HEK293 (cell line): Measurements from ENCODE around the gene KRT13.

Experiments
- CTCF ChIA-PET: fragments of 350-600 bp; formaldehyde crosslinking; extraction: SDS; loops from one replicate; lab custom pipeline; 2021; ENCODE audit warnings: antibody characterized with exemption; lab: Yijun Ruan, JAX
- POLR2A ChIA-PET: fragments of 300-600 bp; formaldehyde crosslinking; extraction: SDS; loops from one replicate; lab custom pipeline; 2020; ENCODE audit warnings: antibody characterized with exemption, inconsistent platforms; lab: Yijun Ruan, JAX
- H3K27ac ChIP-seq: fragments of 200-500 bp; sonication (Bioruptor generic); 2 replicates; pipeline ENCODE4 v1.5.1; 2014; ENCODE audit warnings: low read depth, low read length, control low read depth, inconsistent platforms; ENCODE audit errors: extremely low read depth
- H3K36me3 ChIP-seq, 2 experiments: fragments of 200-500 bp in 1 of 2; sonication (Bioruptor generic) in 1 of 2; 1 replicate in 1 of 2; 2 replicates in 1 of 2; pipeline ENCODE4 v1.5.1; 2014 to 2017; ENCODE audit warnings: inconsistent platforms in 2 of 2, low read length in 2 of 2; ENCODE audit not compliant: control insufficient read depth in 2 of 2, insufficient read depth in 1 of 2
- H3K4me1 ChIP-seq: fragments of 200-500 bp; sonication (Bioruptor generic); 2 replicates; pipeline ENCODE4 v1.5.1; 2014; ENCODE audit warnings: mild to moderate bottlenecking, low read length, inconsistent platforms; ENCODE audit not compliant: control insufficient read depth, insufficient read depth
- H3K4me3 ChIP-seq: 2 replicates; pipeline ENCODE4 v1.5.1; 2011; ENCODE audit warnings: low read depth, mild to moderate bottlenecking, control low read depth, low read length, moderate library complexity
- H3K9me3 ChIP-seq: fragments of 200-500 bp; sonication (Bioruptor generic); 2 replicates; pipeline ENCODE4 v1.5.1; 2014; ENCODE audit warnings: low read depth, low read length, inconsistent platforms; ENCODE audit not compliant: control insufficient read depth, insufficient read depth
- GLI2 ChIP-seq: fragments of 450-650 bp; formaldehyde crosslinking; IDR thresholded peaks from 2 replicates; pipeline ENCODE4; 2017; ENCODE audit warnings: missing biosample characterization, missing genetic modification characterization, low read depth, borderline replicate concordance
- GLIS1 ChIP-seq: fragments of 450-650 bp; formaldehyde crosslinking; IDR thresholded peaks from 2 replicates; pipeline ENCODE4 v1.5.1; 2016; ENCODE audit warnings: missing biosample characterization, missing genetic modification characterization
- HOXD13 ChIP-seq: sonication (generic); formaldehyde crosslinking; IDR thresholded peaks from 2 replicates; pipeline ENCODE4 v1.8.0; 2022; ENCODE audit warnings: missing genetic modification reagents, borderline replicate concordance
- MEIS1 ChIP-seq: sonication (generic); formaldehyde crosslinking; IDR thresholded peaks from 2 replicates; pipeline ENCODE4 v1.8.1; 2022; ENCODE audit warnings: missing genetic modification reagents, mild to moderate bottlenecking, borderline replicate concordance
- WT1 ChIP-seq: fragments of 450-650 bp; formaldehyde crosslinking; IDR thresholded peaks from 2 replicates; pipeline ENCODE4 v1.5.1; 2016; ENCODE audit warnings: missing biosample characterization, missing genetic modification characterization
- ZIC2 ChIP-seq: fragments of 450-650 bp; formaldehyde crosslinking; IDR thresholded peaks from 2 replicates; pipeline ENCODE4 v1.5.1; 2016; ENCODE audit warnings: missing biosample characterization, missing genetic modification characterization
- ZNF10 ChIP-seq: fragments of 450-650 bp; formaldehyde crosslinking; IDR thresholded peaks from 2 replicates; pipeline ENCODE4 v1.5.1; 2017; ENCODE audit warnings: missing biosample characterization, missing genetic modification characterization
- ZNF114 ChIP-seq: fragments of 450-650 bp; formaldehyde crosslinking; IDR thresholded peaks from 2 replicates; pipeline ENCODE4 v1.5.0; 2017; ENCODE audit warnings: missing biosample characterization, missing genetic modification characterization
- ZNF274 ChIP-seq, 2 experiments: fragments of 200-500 bp in 1 of 2; fragments of 450-650 bp in 1 of 2; sonication (Bioruptor generic) in 1 of 2; formaldehyde crosslinking in 1 of 2; IDR thresholded peaks; 2 replicates each; pipeline versions ENCODE4 v1.5.1 to v1.6.1; 2014 to 2016; ENCODE audit warnings: borderline replicate concordance in 1 of 2, inconsistent platforms in 1 of 2, low read length in 1 of 2, missing biosample characterization in 1 of 2, missing genetic modification characterization in 1 of 2
- ZNF292 ChIP-seq: fragments of 450-650 bp; formaldehyde crosslinking; IDR thresholded peaks from 2 replicates; pipeline ENCODE4 v1.5.1; 2016; ENCODE audit warnings: low read depth, missing biosample characterization, missing genetic modification characterization, borderline replicate concordance
- ZSCAN23 ChIP-seq: fragments of 450-650 bp; formaldehyde crosslinking; IDR thresholded peaks from 2 replicates; pipeline ENCODE4 v1.5.1; 2016; ENCODE audit warnings: missing biosample characterization, missing genetic modification characterization
- TF ChIP-seq, protein P1 (sequence below): fragments of 450-650 bp; formaldehyde crosslinking; IDR thresholded peaks from 2 replicates; pipeline ENCODE4 v1.5.1; 2016; ENCODE audit warnings: missing biosample characterization, missing genetic modification characterization, low read depth

The KRT13 gene

DNA sequence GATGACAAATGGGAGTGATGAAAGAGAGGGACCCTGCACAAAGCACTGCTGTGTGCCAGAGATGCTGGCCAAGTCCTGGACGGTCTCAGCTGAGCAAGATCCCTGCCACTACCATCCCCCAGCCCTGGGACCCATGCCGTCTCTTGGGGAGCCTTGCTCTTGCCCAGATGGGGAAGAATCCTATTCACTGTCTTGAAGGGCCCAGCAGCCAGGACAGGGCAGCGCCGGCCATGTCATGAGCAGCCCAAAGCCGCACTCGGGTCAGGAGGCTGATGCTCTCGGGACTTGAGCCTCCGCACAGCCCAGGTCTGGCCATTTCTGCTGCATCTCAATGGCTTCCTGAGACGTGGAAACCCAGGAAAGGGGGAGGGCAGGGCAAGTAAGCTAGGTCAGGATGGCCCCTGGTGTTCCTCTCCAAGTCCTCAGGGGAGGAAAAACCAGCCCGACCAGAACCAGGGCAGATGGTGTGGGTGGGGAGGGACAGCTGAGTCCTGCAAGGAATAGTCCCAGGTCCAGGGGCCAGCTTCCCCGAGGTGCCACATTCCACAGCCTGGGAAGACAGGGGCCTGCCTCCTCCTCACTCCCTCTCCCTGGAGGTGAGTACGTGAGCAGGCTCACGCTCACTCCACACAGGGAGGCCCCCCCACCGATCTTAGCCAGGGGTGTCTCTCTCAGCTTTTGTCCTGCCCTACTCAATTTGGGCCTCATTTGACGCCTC lies 30.5 kb upstream of the KRT13 start:
- Histone ChIP-seq H3K27ac (no peak overlapping the region), H3K4me1 (no peaks in the 10 kb centered on the region), H3K9me3 (no peaks in the 10 kb centered on the region), H3K36me3 (no peaks in the 10 kb centered on the region), H3K4me3 (no peak overlapping the region)
- CTCF ChIA-PET = interaction anchor here (0.6 to 9.3 kb wide), 10 partner anchors 9 to 130 kb away, joined by 3 to 113 read pairs (median 4); no protein-coding TSS in a partner anchor
- POLR2A ChIA-PET = interaction anchor here (1.7 kb wide), 1 partner anchor 153 kb away, joined by 6 read pairs; the partner anchor contains the start of gene EIF1
- TF ChIP-seq ZNF292 (tag by site-specific recombination) = no peak
- TF ChIP-seq ZNF114 (tag by site-specific recombination) = no peak
- no peak for TF ChIP-seq ZNF274 (IDR thresholded peaks at IDR 0.05; ENCODE audit: low read length)
- no peak for TF ChIP-seq ZNF274 (tag by site-specific recombination; IDR thresholded peaks at IDR 0.05; ENCODE audit: borderline replicate concordance)
- TF ChIP-seq GLIS1 (tag by site-specific recombination) = peak; percentile 79
- TF ChIP-seq ZIC2 (tag by site-specific recombination) = peak; percentile 44; the same call in 1 of the 2 replicates
- TF ChIP-seq, all 188 proteins: peak for 2

DNA sequence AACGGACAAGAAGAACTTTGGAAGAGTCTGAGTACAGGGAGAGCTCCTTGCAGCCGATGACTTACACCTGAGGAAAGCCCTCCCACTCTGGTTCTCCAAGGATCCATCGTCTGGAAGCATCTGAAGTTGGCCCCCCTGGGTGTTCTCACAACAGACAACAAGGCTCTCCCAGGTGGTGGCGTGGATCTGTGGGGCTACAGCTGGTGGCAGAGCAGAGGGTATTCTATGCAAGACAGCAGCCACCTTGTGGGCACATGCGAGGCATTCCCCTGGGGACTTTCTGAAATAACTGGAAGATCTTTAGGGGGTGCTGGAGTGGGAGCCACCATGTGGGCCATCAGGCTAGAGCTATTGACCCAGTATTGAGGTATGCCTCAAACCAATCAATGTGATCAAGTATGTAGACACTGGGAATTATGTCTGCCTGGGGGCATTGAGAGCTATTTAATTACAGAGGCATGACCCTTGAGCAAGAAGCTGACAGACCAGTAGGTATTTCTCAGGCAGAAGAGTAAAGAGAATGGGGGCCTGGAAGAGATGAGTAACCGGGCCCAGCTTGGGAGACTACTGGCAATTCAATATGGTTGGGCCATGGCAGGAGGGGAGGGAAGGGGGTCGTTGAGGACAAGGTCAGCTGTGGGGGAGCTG lies 29.6 kb upstream of the KRT13 start:
- H3K36me3 ChIP-seq = no peaks in the 10 kb centered on the region
- H3K9me3 ChIP-seq = no peaks in the 10 kb centered on the region
- peaks cover 7% of the 10 kb centered on the region; the same call in 1 of the 2 replicates for H3K4me1 ChIP-seq
- no peak overlapping the region for H3K4me3 ChIP-seq
- CTCF ChIA-PET = interaction anchor here (0.6 to 9.3 kb wide), 15 partner anchors 10 to 679 kb away, joined by 3 to 113 read pairs (median 4); no protein-coding TSS in a partner anchor
- TF ChIP-seq, protein P1, sequence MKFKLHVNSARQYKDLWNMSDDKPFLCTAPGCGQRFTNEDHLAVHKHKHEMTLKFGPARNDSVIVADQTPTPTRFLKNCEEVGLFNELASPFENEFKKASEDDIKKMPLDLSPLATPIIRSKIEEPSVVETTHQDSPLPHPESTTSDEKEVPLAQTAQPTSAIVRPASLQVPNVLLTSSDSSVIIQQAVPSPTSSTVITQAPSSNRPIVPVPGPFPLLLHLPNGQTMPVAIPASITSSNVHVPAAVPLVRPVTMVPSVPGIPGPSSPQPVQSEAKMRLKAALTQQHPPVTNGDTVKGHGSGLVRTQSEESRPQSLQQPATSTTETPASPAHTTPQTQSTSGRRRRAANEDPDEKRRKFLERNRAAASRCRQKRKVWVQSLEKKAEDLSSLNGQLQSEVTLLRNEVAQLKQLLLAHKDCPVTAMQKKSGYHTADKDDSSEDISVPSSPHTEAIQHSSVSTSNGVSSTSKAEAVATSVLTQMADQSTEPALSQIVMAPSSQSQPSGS (tag by site-specific recombination) = no peak
- TF ChIP-seq GLIS1 (tag by site-specific recombination) (peak; percentile 73), ZNF10 (tag by site-specific recombination) (no peak)
- TF ChIP-seq, all 188 proteins: peak for 1
- POLR2A ChIA-PET = interaction anchor here (0.5 to 1.7 kb wide), 2 partner anchors 17 to 154 kb away, joined by 3 to 6 read pairs; partner anchors contain the start of gene EIF1
- H3K27ac ChIP-seq = no peak overlapping the region

DNA sequence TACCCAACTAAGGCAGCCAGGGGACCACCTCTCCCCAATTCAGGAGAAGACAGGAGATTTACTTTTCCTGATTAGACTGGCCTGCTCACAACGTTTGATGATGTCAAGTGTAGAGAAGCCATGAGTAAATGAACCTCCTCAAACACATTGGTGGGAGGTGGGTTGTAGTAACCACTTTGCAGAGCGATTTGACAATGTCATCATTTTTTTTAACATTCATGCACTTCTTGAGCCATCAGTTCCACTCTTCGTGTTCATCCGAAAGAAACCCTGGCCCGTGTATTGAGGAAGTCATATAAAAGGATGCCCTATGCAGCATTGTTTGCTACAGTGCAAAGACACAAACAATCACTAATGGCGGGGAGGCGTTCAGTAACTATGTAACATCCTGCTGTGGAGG lies 28.2 kb upstream of the KRT13 start:
- no peak overlapping the region for H3K27ac ChIP-seq
- H3K4me1 ChIP-seq = peaks cover 14% of the 10 kb centered on the region
- ChIA-PET POLR2A (interaction anchor here (0.7 kb wide), 1 partner anchor 1153 kb away, joined by 3 read pairs; no protein-coding TSS in a partner anchor), CTCF (interaction anchor here (0.6 to 9.3 kb wide), 5 partner anchors 16 to 133 kb away, joined by 3 to 113 read pairs (median 5); no protein-coding TSS in a partner anchor)
- H3K4me3 ChIP-seq = no peak overlapping the region
- TF ChIP-seq ZSCAN23 (tag by site-specific recombination) = no peak
- TF ChIP-seq MEIS1 (CRISPR knock-in tag) = no peak
- TF ChIP-seq HOXD13 = no peak
- no peak for TF ChIP-seq ZNF274 (IDR thresholded peaks at IDR 0.05; ENCODE audit: low read length)
- no peak for TF ChIP-seq ZNF274 (tag by site-specific recombination; IDR thresholded peaks at IDR 0.05; ENCODE audit: borderline replicate concordance)
- no peaks in the 10 kb centered on the region for H3K9me3 ChIP-seq
- H3K36me3 ChIP-seq = no peaks in the 10 kb centered on the region

DNA sequence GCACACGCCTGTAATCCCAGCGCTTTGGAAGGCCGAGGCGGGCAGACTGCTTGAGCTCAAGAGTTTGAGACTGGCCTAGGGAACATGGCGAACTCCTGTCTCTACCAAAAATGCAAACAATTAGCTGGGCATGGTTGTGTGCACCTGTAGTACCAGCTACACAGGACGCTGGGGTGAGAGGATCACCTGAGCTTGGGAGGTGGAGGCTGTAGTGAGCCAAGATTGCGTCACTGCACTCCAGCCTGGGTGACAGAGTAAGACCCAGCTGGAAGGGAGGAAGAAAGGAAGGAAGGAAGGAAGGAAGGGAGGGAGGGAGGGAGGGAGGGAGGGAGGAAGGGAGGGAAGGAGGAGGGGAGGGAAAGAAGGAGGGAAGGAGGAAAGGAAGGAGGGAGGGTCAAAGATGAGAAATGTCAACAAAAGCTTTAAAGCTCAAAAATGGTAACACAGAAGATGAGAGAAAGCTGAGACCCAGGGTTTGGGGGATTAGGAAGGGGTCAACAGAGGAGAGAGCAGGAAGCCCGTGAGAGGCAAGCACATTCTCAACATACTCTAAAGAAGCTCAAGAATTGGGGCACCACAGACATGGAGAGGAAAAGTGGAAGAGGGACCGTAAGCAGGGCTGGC lies 27.6 kb upstream of the KRT13 start:
- no peak overlapping the region for H3K4me3 ChIP-seq
- TF ChIP-seq GLI2 (tag by site-specific recombination) (no peak), WT1 (0 out of 2 replicates have a peak, but pooled peaks have one; percentile 17)
- no peaks in the 10 kb centered on the region for H3K9me3 ChIP-seq
- POLR2A ChIA-PET = no interaction called here
- CTCF ChIA-PET = interaction anchor here (0.6 to 9.3 kb wide), 5 partner anchors 17 to 133 kb away, joined by 3 to 113 read pairs (median 4); no protein-coding TSS in a partner anchor
- no peak overlapping the region for H3K27ac ChIP-seq
- peaks cover 14% of the 10 kb centered on the region for H3K4me1 ChIP-seq
- no peaks in the 10 kb centered on the region for H3K36me3 ChIP-seq
